T-cell (primary cell): ENCODE measurements around the gene HNRNPDL. TPM values are rescaled to one million over a fixed set of nuclear protein-coding genes. Genes with fewer than 3 reads are reported as not detected.

Experiments
- ATAC-seq, 4 experiments: fragments of 200-7000 bp in 3 of 4; fragments of 150-1000 bp in 1 of 4; cut with Tn5 transposase; replicated peaks in 1 of 4; 1 replicate in 3 of 4; 2 replicates in 1 of 4; pipeline ENCODE4 v1.10.0; 2021; ENCODE audit warnings: moderate library complexity in 3 of 4, mild to moderate bottlenecking in 2 of 4, moderate number of reproducible peaks in 1 of 4
- CTCF ChIA-PET, 2 donors: fragments of 300-600 bp; sonication (Branson Sonifier 250); formaldehyde crosslinking; loops; one replicate each; lab custom pipeline; 2022; ENCODE audit warnings: antibody characterized with exemption in 2 of 2; lab: Charles Lee
- POLR2A ChIA-PET, 2 donors: fragments of 300-600 bp; sonication (Branson Sonifier 250); formaldehyde crosslinking; loops; one replicate each; lab custom pipeline; 2022; ENCODE audit warnings: antibody characterized with exemption in 2 of 2; lab: Charles Lee
- DNase-seq, 35 experiments: peaks; one replicate each; pipeline versions ENCODE4 v3.0.0 to v3.0.0-alpha.2; 2013 to 2023
- H3K27ac ChIP-seq: one replicate; pipeline ENCODE4 v1.5.1; 2013; ENCODE audit warnings: low read length
- H3K27me3 ChIP-seq, 2 experiments: replicated peaks in 1 of 2; 1 replicate in 1 of 2; 2 replicates in 1 of 2; pipeline versions ENCODE4 v1.6.1 to v1.7.0; 2013; ENCODE audit warnings: low read length in 1 of 2, mixed read lengths in 1 of 2; ENCODE audit not compliant: control insufficient read depth in 2 of 2, insufficient read depth in 2 of 2; ENCODE audit errors: extremely low read depth in 1 of 2
- H3K36me3 ChIP-seq, 2 donors: 1 replicate in 1 of 2; 2 replicates in 1 of 2; pipeline versions ENCODE4 v1.6.1 to v1.7.0; 2013; ENCODE audit warnings: low read length in 1 of 2; ENCODE audit not compliant: control insufficient read depth in 2 of 2, insufficient read depth in 1 of 2; ENCODE audit errors: extremely low read depth in 1 of 2
- H3K4me1 ChIP-seq, 2 experiments: 1 replicate in 1 of 2; 2 replicates in 1 of 2; pipeline versions ENCODE4 v1.6.1 to v1.7.0; 2013; ENCODE audit warnings: low read length in 2 of 2, mixed read lengths in 1 of 2; ENCODE audit not compliant: insufficient read depth in 2 of 2, control insufficient read depth in 1 of 2; ENCODE audit errors: extremely low read depth in 1 of 2
- H3K4me3 ChIP-seq, 2 donors: 1 replicate in 1 of 2; 2 replicates in 1 of 2; pipeline versions ENCODE4 v1.5.1 to v1.7.0; 2013; ENCODE audit warnings: mild to moderate bottlenecking in 2 of 2, low read length in 1 of 2, moderate library complexity in 1 of 2; ENCODE audit not compliant: control insufficient read depth in 1 of 2; ENCODE audit errors: extremely low read depth in 1 of 2
- H3K9me3 ChIP-seq: 2 replicates; pipeline ENCODE4 v1.7.0; 2013
- H3K27ac Mint-ChIP-seq, 2 donors: one replicate each; pipeline ENCODE4 v1.8.0; 2020 to 2021; ENCODE audit warnings: mild to moderate bottlenecking in 2 of 2, mixed read lengths in 2 of 2
- H3K27me3 Mint-ChIP-seq, 2 donors: one replicate each; pipeline ENCODE4 v1.8.0; 2021 to 2022; ENCODE audit warnings: mixed read lengths in 2 of 2
- H3K36me3 Mint-ChIP-seq: one replicate; pipeline ENCODE4 v1.8.0; 2021; ENCODE audit warnings: mixed read lengths
- H3K4me1 Mint-ChIP-seq, 3 donors: one replicate each; pipeline ENCODE4 v1.8.0; 2020 to 2022; ENCODE audit warnings: mixed read lengths in 3 of 3, mild to moderate bottlenecking in 1 of 3
- H3K4me3 Mint-ChIP-seq, 3 donors: one replicate each; pipeline ENCODE4 v1.8.0; 2020 to 2022; ENCODE audit warnings: mild to moderate bottlenecking in 3 of 3, mixed read lengths in 3 of 3, moderate library complexity in 3 of 3
- H3K9me3 Mint-ChIP-seq, 3 donors: one replicate each; pipeline ENCODE4 v1.8.0; 2020 to 2022; ENCODE audit warnings: mixed read lengths in 3 of 3
- WGBS: methylation state at CpG from one replicate; pipeline ENCODE4 v1.1.5; 2013; ENCODE audit warnings: missing lambda C conversion rate; ENCODE audit not compliant: insufficient coverage; 5-methylcytosine and 5-hydroxymethylcytosine counted together
- total RNA-seq, 35 experiments: library from RNA in 6 of 35; stranded (reverse) in 6 of 35; fragments of 120-200 nt in 1 of 35; gene quantifications; one replicate each; pipeline versions ENCODE4 v1.2.1 to v1.2.4 and lab custom pipeline; 2013 to 2026

The HNRNPDL gene
- total RNA-seq, 5 donors from 2014 or later (not counting 1 experiment from before 2014, with no cell fraction given), result 285 to 401 (median 313) TPM

DNA sequence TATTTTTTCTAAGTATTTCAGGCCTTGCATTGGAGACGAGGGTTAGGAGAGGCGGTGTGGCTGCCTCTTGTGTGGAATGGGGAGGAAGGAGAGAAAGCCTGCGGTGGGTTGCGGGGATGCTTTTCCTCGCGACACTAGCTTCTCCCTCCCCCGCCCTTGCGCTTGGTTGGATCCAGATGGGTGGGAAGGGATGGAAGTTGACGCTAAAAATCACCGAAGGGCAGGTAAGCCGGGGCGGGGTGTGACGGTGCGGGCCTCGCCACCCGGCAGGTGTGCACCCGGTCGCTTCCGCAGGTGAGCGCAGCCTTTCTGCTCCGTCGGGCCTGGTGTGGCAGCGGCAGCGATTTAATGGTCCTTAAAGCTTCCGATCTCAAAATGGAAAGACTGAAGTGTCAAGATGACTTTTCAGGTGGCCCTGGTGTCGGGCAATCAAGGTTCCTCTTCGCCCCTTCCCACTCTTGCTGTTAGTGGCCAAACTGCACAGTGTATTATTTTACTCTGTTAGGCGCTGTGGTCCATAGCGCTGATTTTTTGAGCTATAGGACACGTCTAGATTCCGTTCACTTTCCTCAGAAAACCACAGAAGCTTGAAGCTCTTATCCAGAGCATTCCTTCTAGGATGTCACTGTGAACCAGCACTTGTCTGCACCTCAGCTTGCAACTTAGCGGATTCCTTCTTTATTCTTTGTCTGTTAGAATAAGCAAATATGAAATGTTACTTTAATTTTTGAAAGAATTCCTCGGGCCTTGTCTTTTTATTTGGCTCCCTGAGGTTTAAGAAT lies 893 bp upstream of the HNRNPDL start:
- no peak for ATAC-seq
- peak overlapping the region; percentile 98 to 99 (median 99) for H3K4me3 Mint-ChIP-seq
- H3K4me1 Mint-ChIP-seq, result peaks cover 58 to 70% (median 69%) of the 10 kb centered on the region in 3 donors
- ChIA-PET POLR2A (interaction anchor here (0.6 to 1.8 kb wide), 5 partner anchors 9 to 77 kb away, joined by 3 to 9 read pairs (median 4); no protein-coding TSS in a partner anchor), CTCF (interaction anchor here in 1 of 2 donors (0.6 to 0.9 kb wide), 4 partner anchors 31 to 446 kb away, joined by 3 to 4 read pairs (median 3); partner anchors contain the start of gene HNRNPD)
- H3K27me3 Mint-ChIP-seq, result no peaks in the 10 kb centered on the region
- peak in 34 of 35 experiments; percentile 8 to 62 (median 44) for DNase-seq
- Histone ChIP-seq H3K9me3 (no peaks in the 10 kb centered on the region), H3K27me3 (no peaks in the 10 kb centered on the region), H3K36me3 (peaks cover 0 to 27% of the 10 kb centered on the region in 2 donors), H3K4me1 (peaks cover 23 to 36% of the 10 kb centered on the region in 2 experiments), H3K27ac (peak overlapping the region; percentile 86), H3K4me3 (peak overlapping the region; percentile 92 to 99)
- H3K27ac Mint-ChIP-seq, result peak overlapping the region; percentile 84 to 97
- 2% methylated on average over 22 of the region's 33 CpGs for WGBS
- H3K9me3 Mint-ChIP-seq, result no peaks in the 10 kb centered on the region
- H3K36me3 Mint-ChIP-seq, result peaks cover 36% of the 10 kb centered on the region

DNA sequence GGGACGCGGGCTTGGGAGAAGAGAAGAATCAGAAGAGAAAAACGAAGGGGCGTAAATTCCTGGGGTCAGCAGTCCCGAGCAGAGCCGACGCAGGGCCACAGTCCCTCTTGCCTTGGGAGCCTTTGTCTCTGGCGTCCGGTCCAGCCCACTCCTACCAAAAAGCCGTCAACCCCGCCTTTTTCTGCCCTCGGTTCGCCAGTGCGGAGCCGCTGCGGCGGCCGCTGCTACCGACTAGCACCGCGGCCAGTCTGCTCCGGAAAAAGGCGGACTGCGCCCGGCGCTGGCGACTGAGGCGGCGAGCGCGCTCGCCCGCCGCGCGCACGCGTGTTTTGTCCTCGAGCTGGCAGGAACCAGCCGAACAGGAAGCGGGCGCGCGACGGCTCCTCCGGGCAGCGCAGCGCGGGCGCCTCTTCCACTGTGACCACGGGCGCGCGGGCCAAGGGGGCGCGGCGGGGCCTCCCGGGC lies 502 bp downstream of the HNRNPDL start:
- no peaks in the 10 kb centered on the region for H3K27me3 Mint-ChIP-seq
- H3K4me1 Mint-ChIP-seq, result peaks cover 65 to 71% (median 70%) of the 10 kb centered on the region in 3 donors
- peaks cover 23 to 31% of the 10 kb centered on the region in 2 experiments for H3K4me1 ChIP-seq
- no peaks in the 10 kb centered on the region for H3K27me3 ChIP-seq
- peak overlapping the region; percentile 92 to 99 for H3K4me3 ChIP-seq
- CTCF ChIA-PET, result interaction anchor here in 1 of 2 donors (0.6 to 2.0 kb wide), 16 partner anchors 20 to 1056 kb away, joined by 3 to 19 read pairs (median 5); partner anchors contain the start of genes COPS4, COQ2, HNRNPD and LIN54
- no peaks in the 10 kb centered on the region for H3K9me3 Mint-ChIP-seq
- H3K9me3 ChIP-seq, result no peaks in the 10 kb centered on the region
- peaks cover 47% of the 10 kb centered on the region for H3K36me3 Mint-ChIP-seq
- WGBS, result under 1% methylated on average over 58 of the region's 58 CpGs
- POLR2A ChIA-PET, result interaction anchor here (0.6 to 1.8 kb wide), 9 partner anchors 15 to 827 kb away, joined by 3 to 22 read pairs (median 5); partner anchors contain the start of gene HNRNPD (in 1 of the 2)
- ATAC-seq, result peak in 3 of 4 experiments; percentile 48 to 56 (median 54)
- peak overlapping the region; percentile 97 to 98 for H3K27ac Mint-ChIP-seq
- H3K27ac ChIP-seq, result peak overlapping the region; percentile 100
- peak in 27 of 35 experiments; percentile 64 to 87 (median 77) for DNase-seq
- H3K36me3 ChIP-seq, result peaks cover 0 to 28% of the 10 kb centered on the region in 2 donors
- peak overlapping the region; percentile 98 to 99 (median 99) for H3K4me3 Mint-ChIP-seq

DNA sequence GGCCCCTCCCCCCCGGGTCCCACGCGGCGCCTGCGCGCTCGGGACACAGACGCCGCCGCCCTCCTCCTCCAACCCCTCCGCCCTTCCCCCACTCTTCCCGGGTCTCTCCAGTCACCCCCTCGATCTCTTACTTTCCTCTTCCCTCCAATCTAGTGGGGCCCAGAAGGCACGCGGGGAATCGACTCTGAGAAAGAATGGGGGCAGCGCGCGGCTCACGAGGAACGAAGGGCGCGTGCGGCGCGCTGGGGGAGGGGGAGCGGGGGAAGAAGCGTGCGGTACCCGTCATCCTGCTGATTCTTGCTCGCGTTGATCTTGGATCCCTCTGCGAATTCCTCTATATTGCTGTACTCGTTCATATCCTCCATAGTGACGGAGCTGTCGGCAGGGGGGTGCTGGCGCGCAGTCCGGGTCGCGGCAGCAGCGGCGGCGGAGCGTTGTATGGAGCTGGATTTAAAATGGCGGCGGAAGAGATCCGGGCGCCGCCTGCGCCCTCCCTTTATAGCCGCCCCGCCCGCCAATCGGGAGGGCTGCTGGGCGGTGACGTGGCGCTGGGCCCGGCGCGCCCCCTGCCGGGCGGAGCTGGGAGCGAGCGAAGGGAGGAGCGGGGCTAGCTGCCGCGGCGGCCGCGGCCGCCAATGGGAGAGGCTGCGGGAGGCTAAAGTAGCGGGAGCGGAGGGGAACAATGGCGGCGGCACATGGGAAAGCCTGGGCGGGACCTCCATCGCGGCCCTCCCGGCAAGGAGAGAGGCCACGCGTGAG lies 1.1 kb downstream of the HNRNPDL start:
- H3K4me1 Mint-ChIP-seq, result peaks cover 63 to 74% (median 70%) of the 10 kb centered on the region in 3 donors
- H3K36me3 Mint-ChIP-seq, result peaks cover 52% of the 10 kb centered on the region
- peak overlapping the region; percentile 98 to 99 (median 99) for H3K4me3 Mint-ChIP-seq
- POLR2A ChIA-PET, result interaction anchor here (0.5 to 1.8 kb wide), 13 partner anchors 9 to 827 kb away, joined by 3 to 22 read pairs (median 5); partner anchors contain the start of gene HNRNPD (in 1 of the 2)
- peaks cover 0 to 34% of the 10 kb centered on the region in 2 donors for H3K36me3 ChIP-seq
- H3K9me3 Mint-ChIP-seq, result no peaks in the 10 kb centered on the region
- no peaks in the 10 kb centered on the region for H3K9me3 ChIP-seq
- CTCF ChIA-PET, result interaction anchor here (0.6 to 2.0 kb wide), 23 partner anchors 9 to 1056 kb away, joined by 3 to 19 read pairs (median 5); partner anchors contain the start of genes COPS4 (in 1 of the 2), COQ2 (in 1 of the 2), HNRNPD (in 1 of the 2) and LIN54 (in 1 of the 2)
- DNase-seq, result peak; percentile 82 to 98 (median 90)
- under 1% methylated on average over 66 of the region's 83 CpGs for WGBS
- H3K27ac Mint-ChIP-seq, result peak overlapping the region; percentile 97 to 98
- ATAC-seq, result peak; percentile 56 to 74 (median 64)
- peaks cover 23 to 31% of the 10 kb centered on the region in 2 experiments for H3K4me1 ChIP-seq
- peak overlapping the region; percentile 100 for H3K27ac ChIP-seq
- H3K4me3 ChIP-seq, result peak overlapping the region; percentile 92 to 99
- no peaks in the 10 kb centered on the region for H3K27me3 ChIP-seq
- H3K27me3 Mint-ChIP-seq, result no peaks in the 10 kb centered on the region

DNA sequence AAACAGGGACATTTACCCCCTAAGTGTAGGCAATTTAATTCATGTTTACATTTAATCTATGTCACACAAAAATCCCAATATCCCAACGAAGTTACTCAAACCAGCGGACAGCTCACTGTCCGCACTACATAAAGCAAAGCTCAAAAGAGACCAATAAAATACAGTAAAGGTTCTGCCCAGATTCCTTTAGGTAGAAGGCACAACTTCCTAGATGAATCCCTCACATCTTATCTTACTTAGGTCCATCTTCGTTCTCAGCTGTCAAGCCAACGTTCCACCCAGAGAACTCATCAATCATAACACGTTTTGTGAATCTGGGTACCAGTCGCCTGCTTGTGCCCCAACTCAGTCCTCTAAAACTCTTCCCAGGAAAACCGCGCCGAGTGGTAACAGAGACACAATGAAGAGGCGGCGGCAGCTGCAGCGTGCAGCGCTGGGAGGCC lies 1.7 kb downstream of the HNRNPDL start:
- Histone ChIP-seq H3K36me3 (peaks cover 0 to 39% of the 10 kb centered on the region in 2 donors), H3K4me3 (peak overlapping the region; percentile 92 to 99), H3K9me3 (no peaks in the 10 kb centered on the region), H3K27ac (peak overlapping the region; percentile 100), H3K27me3 (no peaks in the 10 kb centered on the region), H3K4me1 (peaks cover 23 to 31% of the 10 kb centered on the region in 2 experiments)
- H3K36me3 Mint-ChIP-seq, result peaks cover 52% of the 10 kb centered on the region
- peaks cover 64 to 72% (median 64%) of the 10 kb centered on the region in 3 donors for H3K4me1 Mint-ChIP-seq
- no peaks in the 10 kb centered on the region for H3K27me3 Mint-ChIP-seq
- CTCF ChIA-PET, result interaction anchor here (0.6 to 2.0 kb wide), 18 partner anchors 9 to 1057 kb away, joined by 3 to 19 read pairs (median 5); partner anchors contain the start of genes COPS4 (in 1 of the 2), COQ2 (in 1 of the 2) and HNRNPD (in 1 of the 2)
- 2% methylated on average over 9 of the region's 14 CpGs for WGBS
- POLR2A ChIA-PET, result interaction anchor here (0.5 to 1.8 kb wide), 10 partner anchors 9 to 612 kb away, joined by 3 to 22 read pairs (median 4); partner anchors contain the start of gene HNRNPD (in 1 of the 2)
- peak overlapping the region; percentile 98 to 99 (median 99) for H3K4me3 Mint-ChIP-seq
- ATAC-seq (no peak), DNase-seq (no peak)
- peak overlapping the region; percentile 74 to 97 for H3K27ac Mint-ChIP-seq
- no peaks in the 10 kb centered on the region for H3K9me3 Mint-ChIP-seq

DNA sequence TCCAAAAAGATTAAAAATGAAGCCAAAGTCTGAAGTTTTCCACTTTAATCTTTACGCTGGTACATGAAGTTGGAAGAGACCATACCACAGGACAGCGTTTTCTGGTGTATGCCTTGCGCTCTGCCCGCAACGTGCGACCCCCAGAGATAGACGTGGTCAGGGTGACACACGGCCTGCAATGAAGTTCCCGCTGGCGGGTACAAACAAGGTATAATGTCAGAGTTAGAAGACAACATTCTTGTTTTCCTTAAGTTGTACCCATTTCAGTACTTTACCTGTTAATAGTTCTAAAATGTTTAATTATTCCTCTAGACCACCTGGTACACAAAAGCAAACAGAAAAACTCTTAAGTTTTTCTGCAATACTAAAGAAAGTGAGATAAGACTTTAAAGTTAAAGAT lies 4.8 kb downstream of the HNRNPDL start:
- ChIA-PET CTCF (interaction anchor here in 1 of 2 donors (1.7 kb wide), 1 partner anchor 64 kb away, joined by 8 read pairs; no protein-coding TSS in a partner anchor), POLR2A (interaction anchor here (0.7 to 1.0 kb wide), 2 partner anchors 37 to 51 kb away, joined by 3 to 4 read pairs; partner anchors contain the start of gene HNRNPD (in 1 of the 2))
- WGBS, result 100% methylated on average over 2 of the region's 10 CpGs
- H3K27me3 Mint-ChIP-seq, result no peaks in the 10 kb centered on the region
- Histone ChIP-seq H3K27ac (no peak overlapping the region), H3K27me3 (no peaks in the 10 kb centered on the region), H3K4me1 (peaks cover 10 to 21% of the 10 kb centered on the region in 2 experiments), H3K4me3 (no peak overlapping the region), H3K9me3 (no peaks in the 10 kb centered on the region), H3K36me3 (peaks cover 0 to 57% of the 10 kb centered on the region in 2 donors)
- H3K27ac Mint-ChIP-seq, result peak overlapping the region in 1 of 2 donors; percentile 23
- no peaks in the 10 kb centered on the region for H3K9me3 Mint-ChIP-seq
- peaks cover 65% of the 10 kb centered on the region for H3K36me3 Mint-ChIP-seq
- H3K4me1 Mint-ChIP-seq, result peaks cover 51 to 64% (median 53%) of the 10 kb centered on the region in 3 donors
- DNase-seq, result no peak
- ATAC-seq, result no peak
- no peak overlapping the region for H3K4me3 Mint-ChIP-seq
